Measurements from ENCODE around the gene TPSD1.
"Not testable (repeated sequence)": the region's sequence is repeated elsewhere in the genome, so short reads cannot be mapped to it uniquely, and the experiment has no call there.

Gene TPSD1

GRCh38 chr16:1241081-1241480 is 14.8 kb upstream of the TPSD1 start:
- DNase-seq (ENCODE audit: low read depth in 2 of 2) = not testable (repeated sequence)

GRCh38 chr16:1243363-1243762 is 12.5 kb upstream of the TPSD1 start:
- not testable (repeated sequence) for DNase-seq (ENCODE audit: low read depth in 2 of 2)

- not testable (repeated sequence) for DNase-seq (ENCODE audit: low read depth in 2 of 2)
These were observed 11.7 kb upstream of the TPSD1 start for GRCh38 chr16:1243907-1244850.

GRCh38 chr16:1244881-1245280 is 11.0 kb upstream of the TPSD1 start:
- DNase-seq (ENCODE audit: low read depth in 2 of 2) = no peak

GRCh38 chr16:1245452-1246020 is 10.3 kb upstream of the TPSD1 start:
- no peak for DNase-seq (ENCODE audit: low read depth in 2 of 2)

- DNase-seq (ENCODE audit: low read depth in 2 of 2) = not testable (repeated sequence)
These were observed 7.8 kb upstream of the TPSD1 start for GRCh38 chr16:1247903-1248537.

GRCh38 chr16:1249031-1249755 is 6.7 kb upstream of the TPSD1 start:
- DNase-seq (ENCODE audit: low read depth in 2 of 2) = not testable (repeated sequence)

GRCh38 chr16:1253701-1254364 is 2.0 kb upstream of the TPSD1 start:
- not testable (repeated sequence) for DNase-seq (ENCODE audit: low read depth in 2 of 2)

GRCh38 chr16:1254821-1255220 is 1.0 kb upstream of the TPSD1 start:
- DNase-seq (ENCODE audit: low read depth in 2 of 2) = not testable (repeated sequence)

- DNase-seq (ENCODE audit: low read depth in 2 of 2) = not testable (repeated sequence)
These were observed 516 bp downstream of the TPSD1 start for GRCh38 chr16:1256296-1256873.

- DNase-seq (ENCODE audit: low read depth in 2 of 2) = no peak
These were observed 1.0 kb downstream of the TPSD1 start for GRCh38 chr16:1256874-1257322.

- no peak for DNase-seq (ENCODE audit: low read depth in 2 of 2)
These were observed 1.8 kb downstream of the TPSD1 start for GRCh38 chr16:1257561-1258224.

- no peak for DNase-seq (ENCODE audit: low read depth in 2 of 2)
These were observed 2.3 kb downstream of the TPSD1 start for GRCh38 chr16:1258225-1258600.

- no peak for DNase-seq (ENCODE audit: low read depth in 2 of 2)
These were observed 3.3 kb downstream of the TPSD1 start for GRCh38 chr16:1258906-1259759.

GRCh38 chr16:1259760-1260068 is 3.8 kb downstream of the TPSD1 start:
- DNase-seq (ENCODE audit: low read depth in 2 of 2) = no peak

GRCh38 chr16:1260101-1260680 is 4.3 kb downstream of the TPSD1 start:
- DNase-seq (ENCODE audit: low read depth in 2 of 2) = no peak

GRCh38 chr16:1261131-1261892 is 5.4 kb downstream of the TPSD1 start:
- DNase-seq (ENCODE audit: low read depth in 2 of 2) = no peak

GRCh38 chr16:1262210-1262845 is 6.5 kb downstream of the TPSD1 start:
- DNase-seq (ENCODE audit: low read depth in 2 of 2) = no peak
